HCT116 (cell line): ENCODE data around the gene XAF1. TPM values are rescaled to one million over a fixed set of nuclear protein-coding genes. Genes with fewer than 3 reads are reported as not detected.
"Not testable (repeated sequence)": the region's sequence is repeated elsewhere in the genome, so short reads cannot be mapped to it uniquely, and the experiment has no call there.

Source experiments
- ATAC-seq: fragments of 200-7000 bp; cut with Tn5 transposase; 2 replicates; pipeline ENCODE4 v1.9.1; 2020; ENCODE audit warnings: mild to moderate bottlenecking, moderate library complexity
- BruUV-seq: library from RNA; stranded (reverse); fragments of 400-500 nt; replicated peaks from 2 replicates; lab custom pipeline; 2021; lab: Mats Ljungman, UMichigan
- CTCF ChIA-PET: fragments of 300-600 bp; sonication (Branson Sonifier 250); formaldehyde crosslinking; loops from one replicate; lab custom pipeline; 2021; ENCODE audit warnings: antibody characterized with exemption; lab: Charles Lee
- POLR2A ChIA-PET: fragments of 300-600, 350-600 bp; sonication (Branson Sonifier 250); formaldehyde crosslinking; loops from one replicate; lab custom pipeline; 2021; ENCODE audit warnings: antibody characterized with exemption; lab: Charles Lee
- RAD21 ChIA-PET, 2 experiments: fragments of 300-600 bp; sonication (Branson Sonifier 250); formaldehyde crosslinking; loops; one replicate each; lab custom pipeline; 2023; ENCODE audit warnings: low total read pairs in 2 of 2; ENCODE audit not compliant: uncharacterized antibody in 2 of 2, unreplicated experiment in 2 of 2, low non-redundant PET in 1 of 2; lab: Charles Lee
- DNase-seq: peaks from one replicate; pipeline ENCODE4 v3.0.0-alpha.2; 2010; ENCODE audit warnings: low read depth, low spot score
- H2AFZ ChIP-seq: fragments of 200-600 bp; shearing (Covaris generic), sonication (generic); 2 replicates; pipeline ENCODE4 v1.6.1; 2017; ENCODE audit warnings: low read depth, mixed run types, mixed read lengths, antibody characterized with exemption, low read length; ENCODE audit not compliant: poor library complexity, severe bottlenecking
- H3K27ac ChIP-seq: 2 replicates; pipeline ENCODE4 v1.5.1; 2012; ENCODE audit warnings: low read depth, low read length
- H3K27me3 ChIP-seq: fragments of 200-600 bp; sonication (generic); 2 replicates; pipeline ENCODE4 v1.6.1; 2016; ENCODE audit warnings: mixed run types, low read length, mixed read lengths; ENCODE audit not compliant: insufficient read depth
- H3K36me3 ChIP-seq, 2 experiments: fragments of 200-500 bp in 1 of 2; fragments of 200-600 bp in 1 of 2; sonication (Bioruptor generic) in 1 of 2; sonication (generic) in 1 of 2; 2 replicates each; pipeline versions ENCODE4 v1.5.1 to v1.6.1; 2014 to 2016; ENCODE audit warnings: low read length in 2 of 2, inconsistent platforms in 1 of 2, mixed read lengths in 1 of 2, mixed run types in 1 of 2; ENCODE audit not compliant: insufficient read depth in 2 of 2, control insufficient read depth in 1 of 2
- H3K4me1 ChIP-seq, 2 experiments: fragments of 200-600 bp in 1 of 2; sonication (generic) in 1 of 2; 2 replicates each; pipeline versions ENCODE4 v1.5.1 to v1.6.1; 2012 to 2017; ENCODE audit warnings: low read length in 2 of 2, inconsistent platforms in 1 of 2, mild to moderate bottlenecking in 1 of 2, mixed read lengths in 1 of 2, mixed run types in 1 of 2, moderate library complexity in 1 of 2; ENCODE audit not compliant: insufficient read depth in 2 of 2, control insufficient read depth in 1 of 2
- H3K4me2 ChIP-seq: fragments of 200-600 bp; sonication (generic); 2 replicates; pipeline ENCODE4 v1.6.1; 2017; ENCODE audit warnings: mixed run types, low read length, mixed read lengths
- H3K4me3 ChIP-seq, 2 experiments: fragments of 200-600 bp in 1 of 2; sonication (generic) in 1 of 2; replicated peaks in 1 of 2; 2 replicates each; pipeline ENCODE4 v1.5.1; 2011 to 2016; ENCODE audit warnings: low read length in 2 of 2, control low read depth in 1 of 2, low read depth in 1 of 2, mild to moderate bottlenecking in 1 of 2, mixed read lengths in 1 of 2, mixed run types in 1 of 2
- H3K79me2 ChIP-seq: fragments of 200-600 bp; sonication (generic); 2 replicates; pipeline ENCODE4 v1.6.1; 2017; ENCODE audit warnings: mild to moderate bottlenecking, mixed run types, low read length, moderate library complexity, mixed read lengths; ENCODE audit not compliant: insufficient read depth
- H3K9ac ChIP-seq: fragments of 200-600 bp; sonication (generic); 2 replicates; pipeline ENCODE4 v1.6.1; 2016; ENCODE audit warnings: low read length, mixed read lengths
- H3K9me2 ChIP-seq: fragments of 200-600 bp; sonication (generic), shearing (Covaris generic); 2 replicates; pipeline ENCODE4 v1.6.1; 2017; ENCODE audit warnings: mixed run types, mild to moderate bottlenecking, moderate library complexity; ENCODE audit not compliant: insufficient read depth
- H3K9me3 ChIP-seq, 2 experiments: fragments of 200-500 bp in 1 of 2; fragments of 200-600 bp in 1 of 2; sonication (Bioruptor generic) in 1 of 2; sonication (generic) in 1 of 2; 2 replicates each; pipeline ENCODE4 v1.6.1; 2014 to 2017; ENCODE audit warnings: low read length in 2 of 2, mixed read lengths in 2 of 2, inconsistent platforms in 1 of 2, low read depth in 1 of 2, mild to moderate bottlenecking in 1 of 2, mixed run types in 1 of 2, moderate library complexity in 1 of 2; ENCODE audit not compliant: control insufficient read depth in 1 of 2, insufficient read depth in 1 of 2
- H4K20me1 ChIP-seq: fragments of 200-600 bp; sonication (generic), shearing (Covaris generic); 2 replicates; pipeline ENCODE4 v1.6.1; 2017; ENCODE audit warnings: mixed run types, mild to moderate bottlenecking, moderate library complexity; ENCODE audit not compliant: insufficient read depth
- CBX3 ChIP-seq: IDR thresholded peaks from 2 replicates; pipeline ENCODE4 v1.6.1; 2012; ENCODE audit warnings: low read depth
- CEBPB ChIP-seq: IDR thresholded peaks from 2 replicates; pipeline ENCODE4 v1.6.1; 2012; ENCODE audit warnings: low read depth
- ELF1 ChIP-seq: IDR thresholded peaks from 2 replicates; pipeline ENCODE4 v1.6.1; 2012; ENCODE audit warnings: low read depth, borderline replicate concordance
- EZH2phosphoT487 ChIP-seq: fragments of 200-600 bp; IDR thresholded peaks from 2 replicates; pipeline ENCODE4 v1.6.1; 2018; ENCODE audit warnings: antibody characterized with exemption, borderline replicate concordance
- JUND ChIP-seq: IDR thresholded peaks from 2 replicates; pipeline ENCODE4 v1.6.1; 2012
- intact Hi-C: fragments of 100-400 bp; cut with micrococcal nuclease; formaldehyde crosslinking; loops from 2 replicates; pipeline ENCODE4 v1.10.0; 2022
- total RNA-seq: library from RNA; stranded (reverse); gene quantifications from one replicate; pipeline ENCODE4 v1.2.1, GENCODE V29; 2021; ENCODE audit not compliant: unreplicated experiment

XAF1 gene
- total RNA-seq, 1 experiment from 2014 or later = 0.25 TPM

DNA sequence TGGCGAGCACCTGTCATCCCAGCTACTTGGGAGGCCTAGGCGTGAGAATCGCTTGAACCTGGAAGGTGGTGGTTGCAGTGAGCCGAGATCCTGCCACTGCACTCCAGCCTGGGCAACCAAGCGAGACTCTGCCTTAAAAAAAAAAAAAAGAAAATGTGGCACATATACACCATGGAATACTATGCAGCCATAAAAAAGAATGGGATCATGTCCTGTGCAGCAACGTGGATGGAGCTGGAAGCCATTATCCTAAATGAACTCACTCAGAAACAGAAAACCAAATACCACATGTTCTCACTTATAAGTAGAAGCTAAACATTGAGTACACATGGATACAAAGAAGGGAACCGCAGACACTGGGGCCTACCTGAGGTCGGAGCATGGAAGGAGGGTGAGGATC is 19.1 kb downstream of the XAF1 start:
- H3K79me2 ChIP-seq, H3K27me3 ChIP-seq, BruUV-seq, H3K4me3 ChIP-seq, H3K4me2 ChIP-seq, intact Hi-C loops, DNase-seq, H4K20me1 ChIP-seq, POLR2A ChIA-PET, H3K9me3 ChIP-seq, H3K4me1 ChIP-seq, ATAC-seq, H3K36me3 ChIP-seq, H3K27ac ChIP-seq, H3K9ac ChIP-seq, H2AFZ ChIP-seq, CTCF ChIA-PET, H3K9me2 ChIP-seq, RAD21 ChIA-PET: not testable (repeated sequence)

DNA sequence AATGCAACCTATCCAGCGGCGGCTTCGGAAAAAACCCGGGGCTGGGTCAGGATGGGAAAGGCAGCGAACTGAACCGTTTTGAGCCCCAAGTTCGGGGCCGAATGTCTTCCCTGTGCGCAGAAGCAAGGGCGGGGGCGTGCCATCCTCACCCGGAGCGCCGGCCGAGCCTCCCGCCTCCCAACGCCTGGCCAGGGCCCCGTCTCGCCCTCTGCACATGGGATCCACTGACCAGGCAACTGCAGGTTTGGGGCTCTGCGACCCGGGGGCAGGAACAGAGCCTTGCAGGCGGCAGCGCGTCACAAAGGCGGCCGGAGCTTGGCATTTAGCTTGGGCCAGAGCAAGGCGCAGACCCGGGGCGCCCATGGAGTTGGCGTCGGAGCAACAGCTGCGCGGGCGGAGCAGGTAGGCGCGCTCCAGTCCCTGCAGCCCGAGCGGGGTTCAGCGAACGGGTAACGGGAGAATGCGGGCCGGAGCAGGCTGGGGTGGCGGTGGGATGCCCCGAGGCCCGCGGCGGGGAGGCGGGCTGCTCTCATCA is 20.1 kb downstream of the XAF1 start, which contains the start of gene FBXO39:
Gene FBXO39, plus strand, starts transcription at position 345 of the 535 bp plus-strand sequence. CDS start 3,654 bp downstream, outside the sequence.
- TF ChIP-seq EZH2phosphoT487 = no peak
- TF ChIP-seq JUND = no peak
- TF ChIP-seq CEBPB = no peak
- TF ChIP-seq CBX3 = no peak
- TF ChIP-seq ELF1 = no peak
- CTCF ChIA-PET = no interaction called here
- RAD21 ChIA-PET = no interaction called here
- Histone ChIP-seq H3K4me3 (no peak within 1 kb of the TSS), H3K9me3 (no peaks in the 10 kb centered on the region; a peak in 1 of 4 replicates), H3K9me2 (no peaks in the 10 kb centered on the region), H3K79me2 (no peaks in the 10 kb centered on the region), H3K36me3 (no peaks in the 10 kb centered on the region), H3K27me3 (0 out of 2 replicates have a peak, but pooled peaks cover 1% of the 10 kb centered on the region), H3K4me1 (no peaks in the 10 kb centered on the region), H3K4me2 (no peak within 1 kb of the TSS), H3K27ac (no peak within 1 kb of the TSS), H2AFZ (no peak within 1 kb of the TSS), H4K20me1 (no peaks in the 10 kb centered on the region), H3K9ac (no peak within 1 kb of the TSS)
- intact Hi-C loops = no loop called here
- DNase-seq = no peak
- ATAC-seq = no peak
- POLR2A ChIA-PET = no interaction called here
- BruUV-seq = no TSS peak
